ENCODE results near the gene NT5DC1. TPM values are rescaled to one million over a fixed set of nuclear protein-coding genes. Genes with fewer than 3 reads are reported as not detected.

The NT5DC1 gene
- polyA plus RNA-seq, 1 of the 3 experiments (the other 2 are of a cell fraction), result 20.3 TPM

- Histone ChIP-seq H4K20me1 (ENCODE audit: insufficient read depth) (no peaks in the 10 kb centered on the region), H2AFZ (ENCODE audit: low read depth) (no peak overlapping the region), H3K4me2 (no peak overlapping the region), H3K9me3 (no peaks in the 10 kb centered on the region), H3K79me2 (ENCODE audit: insufficient read depth) (no peaks in the 10 kb centered on the region), H3K27ac (ENCODE audit: low read depth in 2 of 2, low read length in 1 of 2) (no peak overlapping the region), H3K9ac (no peak overlapping the region), H3K36me3 (replicated peaks in 1 of 2; ENCODE audit: control insufficient read depth in 1 of 2, insufficient read depth in 2 of 2, low read length in 1 of 2) (peaks cover 15 to 22% of the 10 kb centered on the region in 2 experiments), H3F3A (replicated peaks; ENCODE audit: insufficient read depth) (peaks cover 5% of the 10 kb centered on the region), H3K9me2 (no peaks in the 10 kb centered on the region), H3K4me1 (ENCODE audit: control insufficient read depth in 1 of 2, insufficient read depth in 2 of 2, low read depth in 1 of 2, low read length in 1 of 2) (no peaks in the 10 kb centered on the region), H3K27me3 (ENCODE audit: insufficient read depth) (no peaks in the 10 kb centered on the region), H3K4me3 (ENCODE audit: low read depth in 2 of 2, low read length in 1 of 2) (no peak overlapping the region)
- ChIA-PET CTCF (interaction anchor here (1.9 kb wide), 1 partner anchor 22 kb away, joined by 9 read pairs; no protein-coding TSS in a partner anchor), POLR2A (no interaction called here)
- 97% methylated on average over 1 of the region's 1 CpG for WGBS (ENCODE audit: low lambda C conversion rate)
- TF ChIP-seq TAF1 (IDR thresholded peaks at IDR 0.05; ENCODE audit: borderline replicate concordance, low read depth, low read length) (no peak), ELF1 (IDR thresholded peaks at IDR 0.05) (no peak), CTCF (IDR thresholded peaks at IDR 0.05) (no peak), USF2 (IDR thresholded peaks at IDR 0.05; ENCODE audit: borderline replicate concordance, low read depth, low read length) (no peak), GATA2 (CRISPR knock-in tag; IDR thresholded peaks at IDR 0.05) (no peak), MEF2A (IDR thresholded peaks at IDR 0.05; ENCODE audit: borderline replicate concordance, low read depth) (no peak), FOXJ3 (CRISPR knock-in tag; IDR thresholded peaks at IDR 0.05) (no peak), FOXM1 (IDR thresholded peaks at IDR 0.05; ENCODE audit: low read depth) (no peak), ZBTB33 (IDR thresholded peaks at IDR 0.05; ENCODE audit: borderline replicate concordance, low read depth) (no peak), TEAD4 (IDR thresholded peaks at IDR 0.05; ENCODE audit: borderline replicate concordance, insufficient read depth) (no peak), USF1 (IDR thresholded peaks at IDR 0.05; ENCODE audit: borderline replicate concordance, low read depth) (no peak), CHD2 (IDR thresholded peaks at IDR 0.05; ENCODE audit: low read length, partially characterized antibody) (no peak), GABPA (IDR thresholded peaks at IDR 0.05; ENCODE audit: low read depth) (no peak)
- no peak for DNase-seq
These were observed 139.2 kb downstream of the NT5DC1 start for GRCh38 chr6:116239856-116240255.
